Left lung (tissue), 10 donors: ENCODE results near the gene TACR1. TPM values are rescaled to one million over a fixed set of nuclear protein-coding genes. Genes with fewer than 3 reads are reported as not detected.

Source experiments
- ATAC-seq: fragments of 200-7000 bp; cut with Tn5 transposase; one replicate; pipeline ENCODE4 v1.9.1; 2020; ENCODE audit warnings: moderate library complexity
- DNase-seq, 4 donors: peaks; one replicate each; pipeline ENCODE4 v3.0.0-alpha.2; 2013 to 2020
- H3K27ac ChIP-seq, 2 donors: fragments of 200-600 bp; sonication (generic) in 1 of 2; one replicate each; pipeline versions ENCODE4 v1.5.0 to v1.8.0; 2020 to 2021
- H3K27me3 ChIP-seq, 2 donors: fragments of 200-600 bp; sonication (generic) in 1 of 2; one replicate each; pipeline versions ENCODE4 v1.5.0 to v1.8.0; 2020 to 2021
- H3K36me3 ChIP-seq, 2 donors: fragments of 200-600 bp; sonication (generic) in 1 of 2; one replicate each; pipeline versions ENCODE4 v1.5.0 to v1.8.0; 2020 to 2021
- H3K4me1 ChIP-seq, 2 donors: fragments of 200-600 bp; one replicate each; pipeline ENCODE4 v1.8.0; 2021
- H3K4me3 ChIP-seq, 2 donors: fragments of 200-600 bp; sonication (generic) in 1 of 2; one replicate each; pipeline versions ENCODE4 v1.5.0 to v1.8.0; 2020 to 2021; ENCODE audit warnings: mild to moderate bottlenecking in 1 of 2
- H3K9me3 ChIP-seq, 2 donors: fragments of 200-600 bp; sonication (generic) in 1 of 2; one replicate each; pipeline versions ENCODE4 v1.5.0 to v1.8.0; 2020 to 2021
- intact Hi-C, 2 donors: fragments of 100-400 bp; cut with DNase I; formaldehyde crosslinking; loops; one replicate each; pipeline versions ENCODE4 v1.11.2 to v1.14.2; 2022
- polyA plus RNA-seq, 6 donors: library from polyadenylated mRNA; unstranded; fragments of 120-200 nt; gene quantifications; one replicate each; pipeline ENCODE4 v1.2.1, GENCODE V29; 2013; ENCODE audit not compliant: insufficient read length in 6 of 6
- total RNA-seq, 2 donors: library from RNA; stranded (reverse); fragmentation: NEBNext Ultra II Directional; extraction: Animal tissue kit (Norgen Biotek cat#: 25700); gene quantifications; one replicate each; pipeline ENCODE4 v1.2.1, GENCODE V29; 2021
- TF ChIP-seq, protein P1 (sequence below), 2 donors: fragments of 200-600 bp; sonication (generic) in 1 of 2; IDR thresholded peaks; one replicate each; pipeline versions ENCODE4 v1.5.0 to v1.8.0; 2021; ENCODE audit warnings: antibody characterized with exemption in 2 of 2
- donor health status: DM: no; HTN: yes; CAD: no.
- donor health status: DM: no; HTN: no; CAD: no.

TACR1 gene
- total and polyA plus RNA-seq, 8 donors, result 0.09 to 3.2 (median 2.2) TPM

DNA sequence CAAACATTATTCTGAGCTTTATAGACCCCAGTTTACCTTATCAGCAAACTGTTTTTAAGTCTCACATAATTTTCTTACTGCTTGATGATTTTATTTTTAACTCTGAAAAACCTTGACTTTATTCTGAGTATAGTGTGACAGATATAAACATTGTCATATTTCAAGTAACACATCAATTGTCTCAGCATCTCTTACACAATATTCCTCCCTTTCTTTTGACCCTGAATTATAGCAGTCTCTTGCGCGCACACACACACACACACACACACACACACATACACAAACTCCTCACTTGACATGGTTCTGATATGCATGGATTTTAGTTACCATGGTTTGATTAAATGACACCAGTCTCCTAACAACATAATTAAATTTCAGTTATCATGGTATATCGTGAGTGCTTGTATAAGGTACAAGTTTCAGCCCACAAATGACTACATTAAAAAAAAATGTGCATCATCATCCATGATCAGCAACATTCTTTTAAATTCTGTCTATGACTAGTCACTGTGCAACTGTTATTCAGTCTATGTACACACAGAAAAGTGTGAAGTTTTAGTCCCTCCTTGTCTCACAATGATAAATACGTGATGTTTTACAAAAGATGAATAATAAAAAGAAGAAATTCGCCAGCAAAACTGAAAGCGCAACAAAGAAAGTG lies 39.5 kb upstream of the TACR1 start:
- H3K4me3 ChIP-seq, result no peak overlapping the region
- H3K9me3 ChIP-seq, result peaks cover 0 to 12% of the 10 kb centered on the region in 2 donors
- H3K27ac ChIP-seq, result no peak overlapping the region
- TF ChIP-seq, protein P1, sequence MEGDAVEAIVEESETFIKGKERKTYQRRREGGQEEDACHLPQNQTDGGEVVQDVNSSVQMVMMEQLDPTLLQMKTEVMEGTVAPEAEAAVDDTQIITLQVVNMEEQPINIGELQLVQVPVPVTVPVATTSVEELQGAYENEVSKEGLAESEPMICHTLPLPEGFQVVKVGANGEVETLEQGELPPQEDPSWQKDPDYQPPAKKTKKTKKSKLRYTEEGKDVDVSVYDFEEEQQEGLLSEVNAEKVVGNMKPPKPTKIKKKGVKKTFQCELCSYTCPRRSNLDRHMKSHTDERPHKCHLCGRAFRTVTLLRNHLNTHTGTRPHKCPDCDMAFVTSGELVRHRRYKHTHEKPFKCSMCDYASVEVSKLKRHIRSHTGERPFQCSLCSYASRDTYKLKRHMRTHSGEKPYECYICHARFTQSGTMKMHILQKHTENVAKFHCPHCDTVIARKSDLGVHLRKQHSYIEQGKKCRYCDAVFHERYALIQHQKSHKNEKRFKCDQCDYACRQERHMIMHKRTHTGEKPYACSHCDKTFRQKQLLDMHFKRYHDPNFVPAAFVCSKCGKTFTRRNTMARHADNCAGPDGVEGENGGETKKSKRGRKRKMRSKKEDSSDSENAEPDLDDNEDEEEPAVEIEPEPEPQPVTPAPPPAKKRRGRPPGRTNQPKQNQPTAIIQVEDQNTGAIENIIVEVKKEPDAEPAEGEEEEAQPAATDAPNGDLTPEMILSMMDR (IDR thresholded peaks at IDR 0.05), result no peak
- intact Hi-C loops, result no loop called here
- H3K27me3 ChIP-seq, result no peaks in the 10 kb centered on the region
- no peaks in the 10 kb centered on the region for H3K36me3 ChIP-seq
- DNase-seq, result peak in 1 of 4 donors; percentile 5
- no peak for ATAC-seq
- H3K4me1 ChIP-seq, result no peaks in the 10 kb centered on the region

DNA sequence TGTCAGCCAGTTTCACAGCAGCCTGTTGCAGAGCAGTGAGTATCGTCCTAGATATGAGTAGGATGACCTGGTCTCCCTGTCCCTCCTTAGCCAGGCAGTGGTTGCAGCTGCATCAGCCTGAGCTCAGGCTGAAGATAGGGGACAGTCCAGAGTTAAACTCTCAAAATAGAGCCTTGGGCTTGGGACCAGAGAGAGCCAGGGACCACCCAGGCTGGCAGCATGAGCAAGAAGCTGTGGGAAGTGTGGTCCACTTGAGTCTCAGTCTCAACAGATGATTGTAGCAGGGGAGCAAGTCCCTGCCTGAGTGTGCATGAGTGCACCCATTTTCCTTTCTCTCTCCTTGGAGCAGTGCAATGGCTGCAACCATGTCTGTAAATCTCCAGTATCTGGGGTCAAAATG lies 38.0 kb upstream of the TACR1 start:
- no peak for ATAC-seq
- no peak for DNase-seq
- TF ChIP-seq, protein P1 (IDR thresholded peaks at IDR 0.05), result no peak
- no peaks in the 10 kb centered on the region for H3K27me3 ChIP-seq
- no peak overlapping the region for H3K27ac ChIP-seq
- H3K9me3 ChIP-seq, result peaks cover 0 to 7% of the 10 kb centered on the region in 2 donors
- no peaks in the 10 kb centered on the region for H3K4me1 ChIP-seq
- H3K4me3 ChIP-seq, result no peak overlapping the region
- no peaks in the 10 kb centered on the region for H3K36me3 ChIP-seq
- intact Hi-C loops, result no loop called here

DNA sequence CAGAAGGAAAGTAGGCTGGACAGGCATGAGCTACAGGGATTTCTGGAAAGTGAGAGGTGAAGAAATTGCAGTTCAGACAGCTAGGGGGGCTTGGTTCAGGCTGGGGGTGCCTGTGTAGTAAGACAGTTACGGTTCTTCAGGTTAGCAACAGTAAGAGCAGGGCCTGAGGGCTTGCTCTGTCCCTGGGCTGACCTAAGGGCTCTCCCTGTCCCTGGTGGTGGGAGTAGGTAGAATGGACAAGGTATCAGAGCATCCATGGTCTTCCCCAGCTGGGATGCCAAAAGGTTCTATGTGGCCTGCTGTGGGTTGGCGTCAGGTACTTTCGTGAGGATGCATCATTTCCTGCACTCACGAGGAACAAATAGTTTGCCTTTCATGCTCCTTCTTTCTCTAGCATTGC lies 34.6 kb upstream of the TACR1 start:
- ATAC-seq (no peak), DNase-seq (no peak)
- H3K27ac ChIP-seq, result no peak overlapping the region
- H3K4me3 ChIP-seq, result no peak overlapping the region
- H3K4me1 ChIP-seq, result no peaks in the 10 kb centered on the region
- intact Hi-C loops, result no loop called here
- peaks cover 0 to 2% of the 10 kb centered on the region in 2 donors for H3K9me3 ChIP-seq
- TF ChIP-seq, protein P1 (IDR thresholded peaks at IDR 0.05), result no peak
- no peaks in the 10 kb centered on the region for H3K27me3 ChIP-seq
- H3K36me3 ChIP-seq, result no peaks in the 10 kb centered on the region

DNA sequence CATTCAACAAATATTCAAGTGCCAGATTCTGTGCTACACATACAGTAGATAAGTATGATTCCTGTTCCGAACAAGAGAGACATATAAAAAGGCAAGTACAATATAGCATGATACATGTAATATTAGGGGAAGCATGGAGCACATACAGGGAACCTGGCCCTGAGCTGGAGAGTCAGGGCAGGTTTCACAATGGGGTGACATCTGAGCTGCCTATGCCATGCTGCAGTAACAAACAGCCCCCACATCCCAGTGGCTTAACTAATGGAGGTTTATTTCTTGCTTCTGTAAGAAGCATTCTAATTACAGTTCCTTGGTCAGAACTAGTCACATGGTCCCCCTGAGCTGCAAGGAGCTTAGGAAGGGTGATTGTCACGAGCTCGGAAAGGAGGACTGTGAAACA lies 27.3 kb upstream of the TACR1 start:
- H3K4me1 ChIP-seq, result no peaks in the 10 kb centered on the region
- no peak for DNase-seq
- H3K9me3 ChIP-seq, result no peaks in the 10 kb centered on the region
- TF ChIP-seq, protein P1 (IDR thresholded peaks at IDR 0.05), result no peak
- H3K4me3 ChIP-seq, result no peak overlapping the region
- intact Hi-C loops, result no loop called here
- H3K36me3 ChIP-seq, result no peaks in the 10 kb centered on the region
- no peak overlapping the region for H3K27ac ChIP-seq
- no peak for ATAC-seq
- no peaks in the 10 kb centered on the region for H3K27me3 ChIP-seq

- H3K36me3 ChIP-seq, result no peaks in the 10 kb centered on the region
- TF ChIP-seq, protein P1 (IDR thresholded peaks at IDR 0.05), result no peak
- DNase-seq, result no peak
- H3K27ac ChIP-seq, result no peak overlapping the region
- H3K27me3 ChIP-seq, result no peaks in the 10 kb centered on the region
- intact Hi-C loops, result no loop called here
- ATAC-seq, result no peak
- no peaks in the 10 kb centered on the region for H3K4me1 ChIP-seq
- H3K9me3 ChIP-seq, result no peaks in the 10 kb centered on the region
- no peak overlapping the region for H3K4me3 ChIP-seq
These were observed 26.8 kb upstream of the TACR1 start for GRCh38 chr2:75226099-75226498.
